SHP77 (cell line): ENCODE data around the gene C16orf89.
"Not testable (repeated sequence)": the region's sequence is repeated elsewhere in the genome, so short reads cannot be mapped to it uniquely, and the experiment has no call there.

Experiments used
- DNase-seq, 2 experiments: peaks; one replicate each; lab custom pipeline; 2025; lab: John Stamatoyannopoulos, UW

The C16orf89 gene, protein sequence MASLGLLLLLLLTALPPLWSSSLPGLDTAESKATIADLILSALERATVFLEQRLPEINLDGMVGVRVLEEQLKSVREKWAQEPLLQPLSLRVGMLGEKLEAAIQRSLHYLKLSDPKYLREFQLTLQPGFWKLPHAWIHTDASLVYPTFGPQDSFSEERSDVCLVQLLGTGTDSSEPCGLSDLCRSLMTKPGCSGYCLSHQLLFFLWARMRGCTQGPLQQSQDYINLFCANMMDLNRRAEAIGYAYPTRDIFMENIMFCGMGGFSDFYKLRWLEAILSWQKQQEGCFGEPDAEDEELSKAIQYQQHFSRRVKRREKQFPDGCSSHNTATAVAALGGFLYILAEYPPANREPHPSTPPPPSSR

DNA sequence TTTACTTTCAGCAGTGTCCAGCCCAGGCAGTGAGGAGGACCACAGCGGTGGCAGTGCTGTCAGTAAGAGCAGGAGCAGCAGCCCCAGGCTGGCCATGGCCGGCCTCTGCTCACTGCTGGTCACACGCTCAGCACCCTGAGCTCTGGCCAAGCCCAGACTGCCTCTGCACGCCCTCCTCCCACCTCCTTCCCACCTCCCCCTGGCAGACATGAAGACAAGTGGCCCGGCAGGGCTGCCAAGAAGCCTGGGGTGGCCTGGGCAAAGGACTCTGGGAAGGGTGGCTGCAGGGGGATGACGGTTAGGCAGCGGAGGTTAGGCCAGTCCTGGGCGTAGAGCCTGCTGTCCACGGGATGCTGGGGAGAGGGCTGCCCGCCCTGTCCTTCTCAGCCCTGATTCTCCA is at the start of gene C16orf89:
Gene C16orf89, minus strand, starts transcription at position 144 of the 400 bp plus-strand sequence. Its CDS starts 48 bp downstream, at position 96.
- DNase-seq, result no peak

DNA sequence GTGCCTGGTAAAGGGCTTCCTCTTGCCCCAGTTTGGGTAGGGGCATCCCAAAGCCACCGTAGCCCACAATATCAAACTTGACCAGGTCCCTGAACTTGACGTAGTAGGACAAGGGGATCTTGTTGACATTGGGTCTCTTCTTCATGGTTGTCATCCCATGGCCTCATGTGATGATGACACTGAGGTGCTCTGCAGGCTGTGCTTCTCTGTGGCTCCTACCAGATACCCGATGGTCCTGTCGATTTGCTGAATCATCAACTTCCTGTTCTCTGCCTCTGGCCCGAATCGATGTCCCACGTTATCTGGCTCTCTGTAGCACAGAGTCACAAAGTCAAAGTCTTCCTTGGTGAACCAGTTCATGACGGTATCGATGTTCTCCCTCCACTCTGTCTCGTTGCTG is 45.2 kb upstream of the C16orf89 start:
- not testable (repeated sequence) for DNase-seq

DNA sequence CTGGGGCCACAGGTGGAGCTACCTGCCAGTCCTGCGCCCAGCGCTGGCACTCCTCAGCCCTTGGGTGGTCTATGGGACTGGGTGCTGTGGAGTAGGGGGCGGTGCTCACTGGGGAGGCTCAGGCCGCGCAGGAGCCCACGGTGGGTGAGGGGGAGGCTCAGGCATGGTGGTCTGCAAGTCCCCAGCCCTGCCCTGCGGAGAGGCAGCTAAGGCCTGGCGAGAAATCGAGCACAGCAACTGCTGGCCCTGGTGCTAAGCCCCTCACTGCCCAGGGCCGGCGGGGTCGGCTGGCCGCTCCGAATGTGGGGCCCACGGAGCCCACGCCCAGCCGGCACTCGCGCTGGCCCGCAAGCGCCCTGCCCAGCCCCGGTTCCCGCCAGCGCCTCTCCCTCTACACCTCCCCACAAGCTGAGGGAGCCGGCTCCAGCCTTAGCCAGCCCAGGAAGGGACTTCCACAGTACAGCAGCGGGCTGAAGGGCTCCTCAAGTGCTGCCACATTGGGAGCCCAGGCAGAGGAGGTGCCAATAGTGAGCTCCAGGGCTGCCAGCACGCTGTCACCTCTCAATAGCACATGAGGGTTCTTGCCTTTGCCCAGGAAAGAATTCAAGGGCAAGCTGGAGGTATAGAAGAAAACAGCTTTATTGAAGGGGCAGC is 42.9 kb upstream of the C16orf89 start:
- no peak for DNase-seq

DNA sequence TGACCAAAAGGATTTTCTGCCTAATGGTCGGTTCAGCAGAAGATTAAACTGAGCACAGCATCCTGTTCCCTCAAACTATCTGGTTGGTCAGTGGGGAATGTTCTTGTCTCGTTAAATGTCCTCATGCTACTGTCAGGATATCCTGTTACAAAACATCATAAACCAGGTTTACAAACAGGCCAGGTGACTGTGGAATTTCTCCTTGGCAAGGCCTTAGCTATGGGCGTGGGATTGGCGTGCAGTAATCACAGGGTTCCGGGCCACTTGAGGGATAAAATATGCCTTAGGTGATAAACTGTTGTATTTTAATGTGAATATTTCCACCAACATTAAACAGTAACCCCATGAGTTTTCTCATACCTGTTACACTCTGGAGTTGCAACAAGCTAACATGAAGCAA is 39.3 kb upstream of the C16orf89 start:
- not testable (repeated sequence) for DNase-seq

GRCh38 chr16:5103296-5104032 is 37.7 kb upstream of the C16orf89 start:
- DNase-seq, result not testable (repeated sequence)

GRCh38 chr16:5099174-5099573 is 33.4 kb upstream of the C16orf89 start:
- DNase-seq, result not testable (repeated sequence)

- peak; percentile 0 to 5 for DNase-seq
These were observed 32.7 kb upstream of the C16orf89 start for GRCh38 chr16:5098221-5099159.

DNA sequence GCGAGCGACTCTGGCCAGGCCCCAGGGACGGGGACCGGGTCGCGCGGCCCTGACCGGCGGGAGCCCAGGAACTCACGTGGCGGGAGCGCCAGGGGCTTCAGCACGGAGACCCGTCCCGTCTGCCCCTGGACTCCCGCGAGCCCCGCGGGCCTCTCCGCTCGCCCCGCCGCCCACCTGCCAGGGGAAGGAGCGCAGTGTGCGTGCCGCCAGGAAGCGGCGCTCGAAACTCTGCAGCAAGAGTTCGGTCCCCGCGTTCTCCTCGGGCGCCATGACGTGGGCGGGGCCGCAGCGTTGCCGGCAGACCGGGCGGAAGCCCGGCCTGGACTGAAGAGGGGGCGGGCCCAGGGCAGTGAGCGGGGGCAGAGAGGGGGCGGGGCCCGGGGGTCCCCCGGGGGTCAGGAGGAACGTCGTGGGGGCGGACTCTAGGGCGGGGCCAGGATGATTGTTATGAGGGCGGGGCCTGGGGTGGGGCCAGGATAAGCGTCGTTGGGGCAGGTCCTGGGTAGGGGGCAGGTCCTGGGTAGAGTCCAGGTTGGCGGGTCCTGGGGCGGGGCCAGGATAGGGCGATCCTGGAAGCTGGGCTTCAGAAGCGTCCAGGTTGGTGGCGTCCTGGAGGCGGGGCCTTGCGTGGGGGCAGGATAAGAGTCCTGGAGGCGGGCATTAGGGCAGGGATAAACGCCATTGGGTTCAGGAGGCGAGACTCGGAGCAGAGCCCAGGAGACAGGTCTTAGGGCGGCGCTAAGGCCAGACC is 31.9 kb upstream of the C16orf89 start, which contains the start of gene EEF2KMT:
Gene EEF2KMT, minus strand, starts transcription at position 326 of the 751 bp plus-strand sequence. Its CDS starts 56 bp downstream, at position 270.
- DNase-seq, result peak; percentile 78 to 84

- DNase-seq, result not testable (repeated sequence)
These were observed 31.3 kb upstream of the C16orf89 start for GRCh38 chr16:5097061-5097469.

GRCh38 chr16:5096437-5097060 is 30.8 kb upstream of the C16orf89 start:
- DNase-seq, result not testable (repeated sequence)

DNA sequence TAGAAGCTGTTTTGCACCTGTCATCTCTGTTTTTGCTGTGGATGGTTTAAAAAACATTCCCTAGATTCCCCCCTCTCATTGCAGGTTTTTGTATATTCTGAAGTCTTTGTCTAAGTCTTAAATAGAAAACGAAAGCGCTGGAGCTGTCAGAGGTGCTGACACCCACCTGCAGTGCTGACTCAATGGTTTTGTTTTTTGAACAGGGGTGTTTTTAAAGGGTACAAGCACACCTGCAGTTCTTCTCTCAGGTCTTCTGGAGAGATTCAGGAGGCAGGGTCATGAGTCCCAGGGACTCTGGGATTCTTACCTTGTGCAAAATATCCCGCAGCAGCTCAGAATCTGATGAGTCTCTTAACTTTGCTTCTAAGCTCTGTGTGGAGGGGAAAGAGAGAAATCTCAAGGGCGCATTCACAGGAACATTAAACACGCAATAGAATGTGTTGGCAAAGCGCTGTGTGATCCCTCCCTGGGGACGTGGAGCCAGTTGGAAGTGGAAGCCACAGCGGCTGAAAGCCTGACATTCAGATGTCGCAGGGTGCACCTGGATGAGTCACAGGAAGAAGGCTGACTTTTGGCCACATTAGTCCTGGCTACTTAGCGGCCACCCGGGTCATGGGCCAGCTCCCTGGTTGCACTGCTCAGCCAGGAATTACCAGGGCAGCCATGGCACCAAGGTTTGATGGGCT is 29.5 kb upstream of the C16orf89 start:
- not testable (repeated sequence) for DNase-seq

- not testable (repeated sequence) for DNase-seq
These were observed 28.0 kb upstream of the C16orf89 start for GRCh38 chr16:5093746-5094145.

DNA sequence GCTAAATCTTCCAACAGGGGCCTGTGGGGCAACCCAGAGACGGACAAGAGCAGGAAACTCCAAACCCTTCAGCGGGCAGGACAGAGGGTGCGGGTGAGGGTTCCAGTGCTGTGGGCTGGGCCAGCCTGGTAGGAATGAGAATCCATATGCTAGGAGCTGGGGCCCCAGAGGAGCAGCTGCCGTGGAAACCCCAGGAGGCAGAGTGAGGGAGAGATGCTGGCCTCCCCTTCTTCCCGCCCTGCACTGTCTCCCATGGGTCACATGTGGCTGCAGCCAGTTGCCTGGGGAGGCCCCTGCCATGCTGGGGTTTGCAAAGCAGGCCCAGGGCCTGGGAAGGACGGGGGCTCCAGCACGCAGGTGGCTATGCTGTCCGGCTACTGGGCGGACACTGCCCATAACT is 27.3 kb upstream of the C16orf89 start:
- DNase-seq, result not testable (repeated sequence)

- not testable (repeated sequence) for DNase-seq
These were observed 24.8 kb upstream of the C16orf89 start for GRCh38 chr16:5090592-5090991.

GRCh38 chr16:5089911-5090555 is 24.3 kb upstream of the C16orf89 start:
- DNase-seq, result not testable (repeated sequence)

DNA sequence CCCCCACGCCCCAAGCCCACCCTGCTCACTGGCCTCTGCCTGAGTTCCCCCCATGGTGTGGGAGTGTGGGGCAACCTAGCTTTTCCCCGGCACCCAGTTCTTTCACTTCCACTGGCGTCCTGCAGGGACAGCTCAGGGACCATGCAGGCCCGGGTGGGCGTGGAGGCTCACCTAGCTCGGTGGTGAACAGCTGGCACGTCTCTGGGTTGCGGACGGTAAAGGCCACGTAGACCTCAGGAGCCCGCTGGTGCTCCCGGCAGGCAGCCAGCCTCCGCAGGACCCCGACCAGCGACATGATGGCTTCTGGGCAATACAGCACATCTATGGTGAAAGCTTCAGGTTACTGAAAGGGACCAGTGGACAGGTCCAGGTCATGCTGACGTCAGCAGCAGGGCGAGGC is 23.2 kb upstream of the C16orf89 start:
- DNase-seq, result not testable (repeated sequence)

DNA sequence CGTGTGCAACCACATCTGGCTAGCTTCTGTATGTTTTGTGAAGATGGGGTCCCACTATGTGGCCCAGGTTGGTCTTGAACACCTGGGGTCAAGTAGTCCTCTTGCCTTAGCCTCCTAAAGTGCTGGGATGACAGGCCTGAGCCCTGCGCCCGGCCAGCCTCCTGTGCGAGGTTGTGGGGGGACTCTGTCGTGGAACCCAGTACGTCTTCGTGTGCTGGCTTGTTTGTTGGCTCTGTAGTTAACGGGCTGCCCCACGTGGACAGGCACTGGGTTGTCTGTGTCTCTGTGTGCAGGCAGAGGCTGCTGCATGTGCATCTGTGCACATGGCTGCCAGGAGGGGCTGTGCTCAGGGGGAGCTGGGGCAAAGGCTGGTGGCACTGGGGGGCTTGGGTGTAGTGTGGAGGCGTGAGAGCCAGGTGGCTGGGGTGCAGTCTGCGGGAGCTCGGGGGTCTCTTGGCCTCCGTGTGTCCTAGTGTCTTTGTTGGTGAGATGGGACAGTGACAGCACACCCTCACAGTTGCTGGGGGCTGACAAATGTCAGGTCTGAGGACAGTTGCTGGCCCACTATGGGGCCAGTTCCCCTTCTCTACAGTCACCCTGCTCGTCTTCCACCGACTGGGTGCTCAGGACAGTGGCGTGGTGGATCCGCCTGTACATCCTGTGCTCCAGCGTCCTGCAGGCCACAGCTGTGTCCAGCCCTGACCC is 22.5 kb upstream of the C16orf89 start:
- not testable (repeated sequence) for DNase-seq

GRCh38 chr16:5085716-5086115 is 20.0 kb upstream of the C16orf89 start:
- not testable (repeated sequence) for DNase-seq
